GM12892 (cell line): ENCODE measurements around the gene SLC8A1.

Source experiments
- POLR2A ChIP-seq: IDR thresholded peaks from 2 replicates; pipeline ENCODE4 v1.6.1; 2011; ENCODE audit warnings: low read depth, low read length, control low read depth
- TAF1 ChIP-seq: IDR thresholded peaks from 2 replicates; pipeline ENCODE4 v1.6.1; 2011; ENCODE audit warnings: low read depth, mild to moderate bottlenecking, control low read depth, low read length, borderline replicate concordance

- no peak for TF ChIP-seq POLR2A
- TF ChIP-seq TAF1, result no peak
Observed at GRCh38 chr2:40440835-40441234, 11.1 kb downstream of the SLC8A1 start.
